ENCODE measurements around the gene IL2RA.
"Not testable (repeated sequence)": the region's sequence is repeated elsewhere in the genome, so short reads cannot be mapped to it uniquely, and the experiment has no call there.

Gene IL2RA

GRCh38 chr10:6062101-6062771 lies at the start of gene IL2RA:
TSS of gene IL2RA (minus strand) at chr10:6062367. CDS start at chr10:6062151, 216 bp downstream.
- no peak for DNase-seq

GRCh38 chr10:6110136-6110535 lies 48.0 kb upstream of the IL2RA start:
- DNase-seq = no peak

- no peak for DNase-seq
Measured at GRCh38 chr10:6109444-6109775, 47.2 kb upstream of the IL2RA start.

- DNase-seq = no peak
Measured at GRCh38 chr10:6108631-6109443, 46.7 kb upstream of the IL2RA start.

- DNase-seq = no peak
Measured at GRCh38 chr10:6108072-6108471, 45.9 kb upstream of the IL2RA start.

GRCh38 chr10:6107616-6108015 lies 45.4 kb upstream of the IL2RA start:
- not testable (repeated sequence) for DNase-seq

GRCh38 chr10:6103591-6103990 lies 41.4 kb upstream of the IL2RA start:
- DNase-seq = no peak

GRCh38 chr10:6102128-6102527 lies 40.0 kb upstream of the IL2RA start:
- no peak for DNase-seq

- no peak for DNase-seq
Measured at GRCh38 chr10:6101181-6101580, 39.0 kb upstream of the IL2RA start.

- DNase-seq = no peak
Measured at GRCh38 chr10:6100370-6100769, 38.2 kb upstream of the IL2RA start.

- no peak for DNase-seq
Measured at GRCh38 chr10:6098156-6098555, 36.0 kb upstream of the IL2RA start.

- no peak for DNase-seq
Measured at GRCh38 chr10:6097063-6097462, 34.9 kb upstream of the IL2RA start.

GRCh38 chr10:6095810-6096570 lies 33.8 kb upstream of the IL2RA start:
- no peak for DNase-seq

- no peak for DNase-seq
Measured at GRCh38 chr10:6092731-6093130, 30.6 kb upstream of the IL2RA start.

- DNase-seq = no peak
Measured at GRCh38 chr10:6091630-6092029, 29.5 kb upstream of the IL2RA start.

- no peak for DNase-seq
Measured at GRCh38 chr10:6089334-6090219, 27.4 kb upstream of the IL2RA start.

GRCh38 chr10:6088721-6089333 lies 26.7 kb upstream of the IL2RA start, which contains the start of gene RBM17:
TSS of gene RBM17 (plus strand) at chr10:6089034. CDS start at chr10:6097066, 8,032 bp downstream.
- DNase-seq = peak; percentile 36

GRCh38 chr10:6086375-6087233 lies 24.4 kb upstream of the IL2RA start:
- DNase-seq = no peak

- no peak for DNase-seq
Measured at GRCh38 chr10:6083523-6084475, 21.6 kb upstream of the IL2RA start.

Measured in NCI-H187 treated with DMSO at 0.1 percent for 48 hours (cell line).